ENCODE data around the gene GALNT15.

The GALNT15 gene

DNA sequence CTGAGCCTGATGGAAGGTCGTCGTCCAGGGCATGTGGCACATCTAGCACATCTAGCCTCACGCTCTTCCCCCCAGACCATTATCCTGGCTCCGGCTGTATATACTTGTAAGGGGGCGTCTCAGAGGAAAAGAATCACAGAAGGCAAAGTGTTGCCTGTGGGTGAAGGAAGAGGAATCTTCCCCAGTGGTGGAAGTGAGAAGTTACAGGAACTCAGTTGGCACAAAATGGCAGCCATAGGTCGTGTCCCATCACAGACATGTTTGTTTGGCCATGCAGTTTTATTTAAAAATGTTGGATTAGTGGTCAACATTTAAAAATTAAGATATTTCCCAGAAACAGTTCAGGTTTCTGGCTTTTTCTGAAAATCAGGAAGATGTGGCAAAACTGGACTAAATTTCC lies 13.6 kb downstream of the GALNT15 start:
- no peak for DNase-seq

DNA sequence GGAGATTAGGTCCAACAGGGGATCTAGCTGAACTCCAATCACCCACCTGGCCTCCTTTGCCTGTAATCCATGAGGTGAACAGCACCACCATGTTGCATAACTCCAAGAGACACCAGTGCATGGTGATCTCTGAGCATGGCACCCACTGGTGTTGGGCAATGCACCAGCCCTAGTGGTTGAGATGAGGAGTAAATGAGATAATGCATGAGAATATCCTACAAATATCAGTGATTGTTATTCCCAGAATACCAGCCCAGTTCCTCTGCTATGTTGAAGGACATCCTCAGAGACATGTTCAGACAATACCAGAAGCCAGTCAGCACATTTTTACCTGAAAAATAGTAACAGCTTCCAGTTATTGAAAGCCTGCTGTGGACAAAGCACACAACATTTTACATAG lies 14.7 kb downstream of the GALNT15 start:
- no peak for DNase-seq

DNA sequence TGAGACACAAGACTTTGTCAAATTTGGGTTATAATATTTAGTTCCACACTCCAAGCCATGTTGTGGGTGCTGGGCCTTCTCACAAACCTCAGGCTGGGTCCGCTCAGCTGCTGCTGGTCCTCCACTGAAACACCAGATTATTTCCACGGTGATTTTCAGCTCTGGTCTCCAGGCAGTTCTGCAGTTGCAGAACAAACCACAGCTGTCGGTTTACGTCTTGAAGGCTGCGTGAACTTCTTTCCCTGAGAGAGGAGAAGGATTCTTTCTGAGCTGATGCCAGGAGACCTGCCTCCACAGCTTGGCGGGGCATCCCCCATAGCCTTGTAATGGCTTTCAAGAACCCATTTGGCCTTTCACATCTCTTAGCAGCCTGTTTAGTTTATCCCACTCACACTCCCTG lies 16.2 kb downstream of the GALNT15 start:
- no peak for DNase-seq

DNA sequence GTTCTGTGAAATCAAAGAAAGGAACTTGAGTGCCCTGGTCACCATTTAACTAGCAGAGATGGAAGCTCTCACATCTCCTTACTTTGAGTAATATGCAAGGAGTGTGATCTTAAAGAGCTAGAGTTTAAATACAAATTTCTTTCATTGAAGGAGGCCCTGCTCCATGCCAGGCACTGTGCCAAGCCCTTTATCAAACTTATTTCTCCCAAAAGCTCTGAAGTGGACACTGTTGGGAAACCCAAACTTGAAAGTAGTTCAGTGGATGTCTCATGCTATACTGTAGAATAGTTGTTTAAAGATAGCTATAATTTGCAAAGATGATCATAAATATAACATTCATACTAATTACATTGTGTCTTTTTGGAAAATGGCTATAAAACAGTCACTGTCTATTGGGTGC lies 17.1 kb downstream of the GALNT15 start:
- no peak for DNase-seq

DNA sequence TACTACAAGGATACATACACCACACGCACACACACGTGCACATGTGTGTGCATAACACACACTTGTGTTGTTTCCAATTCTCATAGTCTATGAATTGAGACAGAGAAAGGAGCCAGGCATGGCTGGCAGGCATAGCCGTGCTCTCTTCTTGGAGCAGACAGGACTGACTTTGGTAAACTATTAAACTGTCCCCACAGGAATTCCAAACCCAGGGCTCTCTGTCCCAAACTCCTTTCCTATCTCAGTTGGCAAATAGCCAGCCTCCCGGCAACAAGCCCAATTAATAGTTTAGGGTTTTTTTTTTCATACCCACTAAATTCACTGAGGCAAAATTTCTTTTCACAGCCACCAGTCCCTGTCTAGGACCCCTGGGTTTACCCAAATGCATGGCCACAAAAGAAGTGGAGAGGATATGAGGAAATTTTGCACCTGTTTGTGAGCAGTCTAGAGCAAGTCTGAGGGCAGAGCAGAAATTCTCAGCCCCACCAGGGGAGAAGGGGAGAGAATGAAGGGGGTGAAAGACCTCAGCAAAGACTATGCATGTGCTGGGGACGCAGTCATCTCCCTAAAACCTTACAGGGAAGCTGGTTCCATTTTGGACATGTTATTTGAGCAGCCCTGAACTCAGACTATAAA lies 17.8 kb downstream of the GALNT15 start:
- DNase-seq: no peak

DNA sequence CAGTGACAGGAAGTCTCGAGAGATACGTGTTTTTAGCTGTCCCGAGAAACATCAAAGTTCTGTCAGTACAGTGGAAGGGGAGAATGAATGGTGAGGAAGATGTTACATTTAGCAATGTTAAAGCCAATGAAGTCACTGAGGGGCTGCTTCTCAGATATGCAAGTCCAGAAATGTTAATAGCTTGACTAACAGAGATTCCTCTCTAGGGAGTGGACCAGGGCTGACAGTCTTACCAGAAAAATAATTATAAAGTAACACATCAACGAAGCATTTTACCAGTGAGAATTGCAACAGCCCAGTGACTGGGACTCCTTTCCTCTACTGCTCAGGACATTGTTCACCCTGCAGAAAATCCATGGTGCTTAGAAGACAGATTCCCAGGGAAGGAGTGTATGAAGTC lies 23.9 kb downstream of the GALNT15 start:
- DNase-seq: no peak

DNA sequence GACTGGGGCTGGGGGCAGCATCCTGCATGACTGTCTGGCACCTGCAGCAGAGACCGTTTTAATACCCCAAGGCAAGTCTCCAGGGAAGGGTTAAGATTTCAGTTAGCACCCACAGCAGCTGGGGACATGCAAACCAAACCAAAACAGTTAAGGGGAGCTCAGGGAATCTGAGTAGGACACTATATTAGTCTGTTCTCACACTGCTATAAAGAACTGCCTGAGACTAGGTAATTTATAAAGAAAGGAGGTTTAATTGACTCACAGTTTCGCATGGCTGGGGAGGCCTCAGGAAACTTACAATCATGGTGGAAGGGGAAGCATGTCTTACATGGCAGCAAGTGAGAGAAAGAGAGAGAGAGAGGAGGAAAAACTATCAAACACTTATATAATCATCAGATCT lies 25.3 kb downstream of the GALNT15 start:
- DNase-seq: no peak

DNA sequence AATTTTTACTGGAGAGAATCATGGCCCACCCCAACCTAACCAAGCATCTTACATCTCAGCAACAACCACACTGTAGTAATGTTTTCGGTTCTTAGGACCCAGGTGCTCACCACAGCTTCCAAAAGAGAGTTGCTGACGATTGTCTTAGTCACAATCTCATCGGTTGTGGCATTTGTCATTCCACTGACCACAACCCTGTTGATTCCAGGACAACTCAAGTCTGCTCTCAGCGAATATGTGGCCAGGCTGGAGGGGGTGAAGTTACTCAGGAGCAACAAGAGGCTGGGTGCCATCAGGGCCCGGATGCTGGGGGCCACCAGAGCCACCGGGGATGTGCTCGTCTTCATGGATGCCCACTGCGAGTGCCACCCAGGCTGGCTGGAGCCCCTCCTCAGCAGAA lies 25.9 kb downstream of the GALNT15 start:
- DNase-seq: no peak

DNA sequence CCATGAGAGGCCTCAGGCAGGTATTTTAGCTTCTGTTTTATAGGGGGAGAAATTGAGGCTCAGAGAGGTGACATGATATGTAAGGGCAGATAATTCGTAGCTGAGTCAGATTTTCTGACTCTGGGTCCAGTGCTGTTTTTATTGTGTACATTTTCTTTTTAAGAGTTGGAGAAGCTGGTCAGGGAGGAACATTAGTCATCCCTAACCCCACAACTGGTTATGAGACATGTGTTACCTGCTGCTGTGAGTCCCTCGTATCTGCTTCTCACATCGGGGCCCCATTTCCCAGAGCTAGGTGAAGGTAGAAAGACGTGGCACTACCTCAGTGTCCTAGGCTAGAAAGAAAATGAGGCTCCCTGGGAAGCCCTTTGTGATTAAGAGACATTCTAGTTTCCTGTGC lies 28.6 kb downstream of the GALNT15 start:
- DNase-seq: no peak

DNA sequence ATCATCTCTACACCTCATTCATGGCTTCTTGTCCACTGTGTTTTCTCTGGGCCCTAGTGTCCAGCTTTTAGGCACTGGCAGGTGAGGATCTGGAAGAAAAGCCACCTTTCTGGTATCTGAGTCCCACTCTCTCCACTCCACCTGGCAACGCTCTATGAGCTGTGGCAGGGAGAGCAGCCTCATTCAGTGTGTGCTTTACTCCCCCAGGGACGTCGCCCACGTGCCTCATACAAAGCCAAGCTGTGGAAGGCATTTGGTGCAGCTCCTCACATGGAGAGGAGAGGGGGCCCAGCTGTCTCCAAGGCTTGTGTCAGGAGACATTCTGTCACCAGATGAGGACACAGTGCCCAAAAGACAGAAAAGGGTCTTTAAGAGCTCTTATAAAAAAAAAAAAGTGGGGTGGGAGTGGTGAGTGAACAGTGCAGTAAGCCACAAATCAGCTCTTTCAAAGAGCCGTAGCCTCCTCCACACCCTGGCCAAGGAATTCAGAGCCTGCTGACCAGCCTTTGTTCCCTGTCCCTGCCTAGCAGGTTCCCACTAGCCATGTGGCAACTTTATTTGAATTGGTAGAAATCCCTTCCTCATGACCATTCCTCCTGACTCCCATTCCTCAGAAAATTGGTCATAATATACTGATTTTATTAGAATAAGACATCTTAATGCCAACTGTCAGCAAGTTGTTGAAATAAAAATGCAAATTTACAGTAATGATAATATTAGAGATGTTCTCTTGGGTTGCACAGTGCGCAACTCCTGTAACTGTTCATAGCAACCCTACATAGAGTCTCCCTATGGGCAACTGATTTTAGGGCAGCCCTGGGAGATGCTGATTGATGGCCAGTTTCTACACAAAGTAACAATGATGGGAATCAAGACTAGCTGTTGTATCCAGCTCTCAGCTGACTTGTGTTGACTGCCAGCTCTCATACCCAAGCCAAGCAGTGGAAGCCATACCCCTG lies 29.5 kb downstream of the GALNT15 start:
- DNase-seq: no peak

DNA sequence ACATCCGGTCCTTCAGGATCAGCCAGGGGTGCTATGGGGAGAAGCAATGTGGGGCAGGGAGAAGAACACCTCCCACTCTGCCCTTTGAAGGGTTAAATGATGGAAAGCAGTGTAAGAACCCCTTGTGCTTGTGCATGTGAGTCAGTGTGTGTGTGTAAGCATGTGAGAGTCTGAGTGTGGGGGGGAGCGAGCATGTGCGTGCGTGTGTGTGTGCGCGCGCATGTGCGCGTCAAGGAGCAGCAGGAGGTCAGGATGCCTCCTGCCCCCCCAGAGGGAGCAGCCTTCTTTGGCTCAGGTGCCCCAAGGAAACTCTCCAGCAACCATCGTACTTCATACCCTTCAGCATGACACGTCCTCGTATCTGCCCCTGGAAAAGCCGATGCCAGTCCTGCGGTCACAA lies 30.3 kb downstream of the GALNT15 start:
- no peak for DNase-seq

DNA sequence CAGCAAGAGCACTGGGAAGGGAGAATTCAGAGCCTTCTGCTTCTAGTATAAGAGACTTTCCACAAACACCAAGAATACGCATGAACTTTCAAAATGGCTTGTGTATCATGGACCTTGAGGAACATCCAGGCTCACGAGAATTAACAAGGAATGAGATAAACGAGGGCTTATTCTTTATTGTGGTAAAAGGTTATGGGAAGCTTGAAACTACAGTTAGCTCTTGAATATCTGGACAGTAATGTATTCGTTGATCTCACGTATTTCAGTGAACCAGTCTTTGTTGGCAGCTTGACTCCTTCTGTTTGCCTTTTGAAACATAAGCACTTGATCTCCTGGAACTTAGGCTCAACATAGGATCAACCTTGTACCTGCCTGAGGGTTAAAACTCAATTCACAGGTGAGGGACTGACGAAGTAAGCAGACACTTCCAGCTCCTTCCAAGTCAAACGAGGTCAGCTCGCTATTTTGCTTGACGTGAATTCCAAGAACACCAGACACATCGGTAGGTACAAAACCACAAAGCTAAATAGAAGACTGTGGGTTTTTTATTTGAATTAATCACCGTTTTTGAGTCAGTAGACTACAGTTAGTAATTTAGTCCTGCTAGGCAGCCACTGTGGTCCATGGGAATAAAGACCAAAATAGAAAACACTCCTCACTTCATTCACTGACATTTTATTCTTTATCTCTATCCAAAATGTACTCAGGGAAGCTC lies 30.8 kb downstream of the GALNT15 start:
- no peak for DNase-seq

DNA sequence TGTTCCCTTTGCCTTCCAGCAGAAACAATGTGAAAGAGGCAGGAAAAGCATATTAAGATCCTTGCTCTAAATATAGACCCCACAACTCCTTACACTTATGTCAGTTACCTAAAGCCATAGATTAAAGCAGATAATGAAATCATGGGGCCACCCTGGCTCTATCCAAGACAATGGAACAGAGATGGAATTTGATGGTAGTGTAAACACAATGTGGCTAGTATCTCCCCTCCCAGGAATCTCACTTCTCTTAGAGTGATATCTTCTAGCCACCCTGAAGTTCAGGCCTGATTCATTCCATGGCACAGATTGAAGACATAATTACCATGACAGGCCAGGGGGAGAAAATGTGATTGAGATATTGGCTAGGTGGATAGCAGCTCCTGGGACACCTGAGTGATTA lies 32.6 kb downstream of the GALNT15 start:
- no peak for DNase-seq

DNA sequence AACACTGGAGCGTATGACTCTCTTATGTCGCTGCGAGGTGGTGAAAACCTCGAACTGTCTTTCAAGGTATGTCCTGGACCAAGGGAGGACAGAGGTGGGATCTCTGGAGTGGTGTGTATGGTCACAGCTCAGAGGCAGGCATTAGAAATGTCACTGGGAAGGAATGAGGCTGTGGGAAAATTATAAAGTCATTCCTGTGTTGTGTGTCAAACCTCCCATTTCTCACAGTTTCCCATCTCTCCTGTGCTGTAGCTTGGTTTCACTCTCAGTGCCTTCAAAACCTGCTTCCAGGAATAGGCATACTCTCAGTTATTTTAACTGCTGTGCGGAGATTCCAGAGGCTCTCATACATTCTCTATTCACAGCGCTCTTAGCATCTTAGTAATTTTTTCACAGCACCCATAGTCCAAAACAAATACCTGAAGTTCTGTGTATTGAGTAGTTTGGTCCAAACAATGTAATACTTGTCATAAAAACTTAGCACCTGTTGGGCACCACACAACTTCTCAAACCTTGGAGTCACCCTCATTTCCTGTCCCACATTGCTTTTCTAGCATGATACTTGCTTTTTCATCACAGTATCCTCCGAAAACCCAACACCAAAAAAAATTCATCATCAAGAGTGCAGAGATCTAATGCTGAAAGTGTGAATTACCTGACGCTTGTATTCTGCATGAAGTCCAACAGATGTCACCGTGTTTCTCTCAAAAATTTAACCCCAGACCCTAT lies 36.9 kb downstream of the GALNT15 start:
- DNase-seq: no peak

DNA sequence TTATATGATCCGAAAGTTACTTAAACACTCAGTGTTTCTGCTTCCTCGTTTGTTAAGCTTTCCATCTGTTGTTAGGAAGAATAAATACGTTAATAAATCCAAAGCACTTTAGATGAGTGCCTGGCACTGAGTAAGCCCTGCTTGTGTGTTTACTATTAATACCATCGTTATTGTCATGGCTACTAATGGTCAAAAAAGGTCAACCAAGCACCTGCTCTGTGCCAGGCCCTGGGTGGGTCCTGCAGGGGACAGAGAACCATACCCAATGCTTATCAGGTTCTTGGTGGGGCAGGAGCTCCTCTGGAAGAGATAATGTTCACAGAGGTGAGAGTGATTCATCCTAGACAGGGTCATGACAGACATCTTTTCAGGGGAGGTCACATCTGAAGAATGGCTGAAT lies 39.9 kb downstream of the GALNT15 start:
- DNase-seq: no peak

DNA sequence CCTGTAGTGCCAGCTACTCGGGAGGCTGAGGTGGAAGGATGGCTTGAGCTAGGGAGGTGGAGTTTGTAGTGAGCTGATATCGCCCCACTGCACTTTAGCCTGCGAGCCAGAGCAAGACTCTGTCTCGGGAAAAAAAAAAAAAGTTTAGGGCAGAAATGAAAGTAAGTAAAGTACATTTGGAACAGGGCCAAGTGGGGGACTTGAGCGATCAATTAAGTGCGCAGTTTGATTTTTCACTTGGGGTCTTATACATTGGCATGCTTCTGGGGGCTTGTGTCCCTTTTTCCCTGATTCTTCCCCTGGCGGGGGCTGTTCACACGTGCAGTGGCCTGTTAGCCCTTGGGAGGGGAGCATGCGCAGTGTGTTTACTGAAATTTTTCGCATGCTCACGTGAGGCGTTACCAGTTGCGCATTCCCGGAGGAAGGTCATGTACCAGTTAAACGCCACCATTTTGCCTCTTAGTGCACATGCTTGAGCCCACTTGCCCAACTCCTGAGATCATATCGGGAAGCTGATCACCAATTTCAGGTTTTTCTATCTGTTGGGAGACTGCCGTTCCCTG lies 42.0 kb downstream of the GALNT15 start:
- DNase-seq: no peak

DNA sequence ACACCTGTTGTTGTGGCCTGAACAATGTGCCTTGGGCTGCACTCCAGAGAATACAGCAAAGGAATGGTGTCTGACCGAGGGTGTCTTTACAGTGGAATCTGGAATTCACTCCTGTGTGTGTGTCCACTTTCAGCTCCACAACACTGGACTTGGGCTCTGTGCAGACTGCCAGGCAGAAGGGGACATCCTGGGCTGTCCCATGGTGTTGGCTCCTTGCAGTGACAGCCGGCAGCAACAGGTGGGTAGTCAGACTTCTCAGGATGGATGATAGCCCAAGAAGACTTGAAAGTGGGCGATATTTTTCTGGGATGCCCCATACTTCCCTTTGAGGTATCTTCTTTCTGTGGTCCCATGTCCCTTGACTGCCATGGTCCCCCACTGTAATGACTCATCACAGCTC lies 45.3 kb downstream of the GALNT15 start:
- DNase-seq: no peak

DNA sequence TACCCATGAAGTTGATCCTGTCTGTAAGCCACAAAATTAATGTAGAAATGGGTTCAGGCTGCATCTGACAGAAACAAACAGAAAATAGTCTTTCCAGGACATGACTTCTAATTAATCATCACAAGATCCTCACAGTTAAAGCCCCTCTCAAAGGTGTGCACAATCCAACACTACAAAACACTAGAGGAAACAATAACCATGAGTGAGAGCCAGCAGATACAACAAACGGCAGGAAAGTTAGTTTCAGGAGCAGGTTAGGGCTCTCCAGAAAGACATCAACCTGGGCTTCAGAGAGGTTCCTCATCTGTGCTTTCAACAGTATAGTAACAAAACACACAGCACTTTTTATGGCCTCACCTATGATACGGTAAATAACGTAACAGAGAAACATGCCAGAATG lies 47.5 kb downstream of the GALNT15 start:
- no peak for DNase-seq

DNA sequence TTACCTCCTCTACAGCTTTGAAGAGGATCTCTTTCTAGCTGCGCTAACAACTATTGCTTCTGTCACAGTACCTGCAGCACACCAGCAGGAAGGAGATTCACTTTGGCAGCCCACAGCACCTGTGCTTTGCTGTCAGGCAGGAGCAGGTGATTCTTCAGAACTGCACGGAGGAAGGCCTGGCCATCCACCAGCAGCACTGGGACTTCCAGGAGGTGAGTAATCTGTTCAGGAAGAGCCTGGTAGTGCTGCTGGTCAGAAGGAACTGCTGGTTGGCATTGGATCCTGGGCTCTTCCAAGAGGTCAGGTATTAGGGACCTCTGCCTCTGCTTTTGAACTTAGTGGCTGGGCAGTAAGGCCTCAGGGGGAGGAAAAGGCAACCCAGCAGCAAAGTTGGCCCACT lies 48.1 kb downstream of the GALNT15 start:
- no peak for DNase-seq

DNA sequence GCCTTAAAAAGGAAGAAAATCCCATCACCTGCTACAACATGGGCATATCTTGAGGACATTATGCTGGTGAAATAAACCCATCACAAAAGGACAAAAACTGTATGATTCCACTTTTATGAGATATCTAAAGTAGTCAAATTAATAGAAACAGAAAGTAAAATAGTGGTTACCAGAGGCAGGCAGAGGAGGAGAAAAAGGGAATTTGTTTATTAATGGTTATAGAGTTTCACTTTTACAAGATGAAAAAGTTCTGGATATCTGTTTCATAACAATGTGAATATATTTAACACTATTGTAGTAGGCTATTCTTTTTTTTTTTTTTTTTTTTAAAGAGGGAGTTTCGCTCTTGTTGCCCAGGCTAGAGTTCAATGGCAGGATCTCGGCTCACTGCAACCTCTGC lies 49.8 kb downstream of the GALNT15 start:
- DNase-seq: no peak

DNA sequence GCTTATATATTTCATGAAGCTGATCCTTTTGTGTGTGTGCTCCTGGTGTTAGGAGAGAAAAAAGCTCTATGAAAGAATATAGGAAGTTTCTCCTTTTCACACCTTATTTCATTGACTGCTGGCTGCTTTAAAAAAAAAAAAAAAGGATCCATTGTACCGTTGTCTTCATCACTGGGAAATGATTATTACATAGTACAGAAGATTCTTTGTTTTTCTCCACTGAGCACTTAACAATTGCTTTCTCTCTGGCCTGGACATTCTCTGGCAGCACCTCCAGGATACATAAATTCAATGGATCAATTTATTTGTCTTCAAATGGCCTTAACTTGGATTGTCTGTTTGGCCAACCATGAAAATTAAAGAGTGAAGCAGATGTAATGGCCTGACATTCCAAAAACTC lies 53.1 kb downstream of the GALNT15 start:
- DNase-seq: no peak

DNA sequence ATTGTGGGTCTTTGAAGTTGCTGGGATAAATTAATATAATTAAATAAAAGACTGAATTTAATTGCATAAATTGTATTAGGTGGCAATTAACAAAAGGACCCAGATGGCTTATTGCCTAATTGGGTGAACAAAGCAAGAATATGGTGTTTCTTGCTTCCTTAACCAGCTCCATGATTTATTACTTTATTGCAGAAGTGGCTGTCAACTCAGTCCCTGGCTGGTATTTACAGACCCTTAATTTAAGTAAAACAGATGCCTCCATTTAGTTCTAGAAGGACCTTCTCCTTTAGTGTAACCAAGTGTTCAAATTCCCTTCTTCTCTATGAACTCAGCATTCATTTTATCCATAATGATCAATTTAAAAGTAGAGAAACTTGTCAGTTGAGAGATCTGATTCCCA lies 55.2 kb downstream of the GALNT15 start:
- DNase-seq: no peak

DNA sequence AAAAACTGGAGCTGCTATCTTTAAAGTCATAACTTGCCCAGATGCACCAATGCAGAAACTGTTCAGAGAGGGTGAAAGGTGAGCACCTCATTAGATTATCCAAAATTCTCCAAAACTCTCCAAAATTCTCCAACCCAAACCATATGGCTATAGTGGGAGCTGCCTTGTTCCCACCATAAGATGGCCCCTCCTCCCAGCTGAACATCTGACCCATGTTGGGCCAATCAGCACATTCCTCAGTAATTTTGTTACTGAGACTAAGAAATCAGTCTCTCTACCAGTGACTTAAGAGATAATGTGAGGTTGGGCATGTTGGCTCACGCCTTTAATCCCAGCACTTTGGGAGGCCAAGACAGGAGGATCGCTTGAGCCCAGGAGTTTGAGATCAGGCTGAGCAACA lies 57.5 kb downstream of the GALNT15 start:
- DNase-seq: no peak
